Thyroid gland (tissue), 4 donors: Measurements from ENCODE around the gene DNAAF5.

ENCODE experiments used
- CTCF ChIP-seq, 6 experiments: fragments of 200-600 bp in 3 of 6; fragments of 450-650 bp in 3 of 6; sonication (generic) in 3 of 6; IDR thresholded peaks; one replicate each; pipeline ENCODE4 v1.5.1; 2016 to 2019; ENCODE audit warnings: antibody characterized with exemption in 6 of 6, mild to moderate bottlenecking in 2 of 6, inconsistent platforms in 1 of 6, moderate library complexity in 1 of 6
- POLR2A ChIP-seq, 2 donors: fragments of 450-650 bp; IDR thresholded peaks; one replicate each; pipeline ENCODE4 v1.6.1; 2017; ENCODE audit warnings: antibody characterized with exemption in 2 of 2, mild to moderate bottlenecking in 2 of 2, moderate library complexity in 1 of 2

- no peak for TF ChIP-seq CTCF (IDR thresholded peaks at IDR 0.05)
- TF ChIP-seq POLR2A (IDR thresholded peaks at IDR 0.05): no peak
These were observed 1.4 kb downstream of the DNAAF5 start for GRCh38 chr7:727806-728460.
